Liver (tissue), 9 donors: ENCODE results near the gene MYBPC1. TPM values are rescaled to one million over a fixed set of nuclear protein-coding genes. Genes with fewer than 3 reads are reported as not detected.

Experiments
- DNase-seq: peaks from one replicate; pipeline ENCODE4 v3.0.0-alpha.2; 2017; ENCODE audit warnings: low spot score
- H3K27ac ChIP-seq, 2 donors: one replicate each; pipeline ENCODE4 v1.7.0; 2013; ENCODE audit warnings: inconsistent platforms in 2 of 2, low read length in 2 of 2, control low read depth in 1 of 2, low read depth in 1 of 2, mild to moderate bottlenecking in 1 of 2
- H3K27me3 ChIP-seq, 4 donors: one replicate each; pipeline versions ENCODE4 v1.6.1 to v1.7.0; 2013; ENCODE audit warnings: low read length in 3 of 4, inconsistent platforms in 1 of 4, mild to moderate bottlenecking in 1 of 4, moderate library complexity in 1 of 4; ENCODE audit not compliant: control insufficient read depth in 4 of 4, insufficient read depth in 4 of 4
- H3K36me3 ChIP-seq, 4 donors: one replicate each; pipeline versions ENCODE4 v1.6.1 to v1.7.0; 2013; ENCODE audit warnings: low read length in 3 of 4, mild to moderate bottlenecking in 3 of 4, low read depth in 1 of 4, moderate library complexity in 1 of 4; ENCODE audit not compliant: control insufficient read depth in 4 of 4, insufficient read depth in 3 of 4
- H3K4me1 ChIP-seq, 4 donors: one replicate each; pipeline versions ENCODE4 v1.6.1 to v1.7.0; 2013; ENCODE audit warnings: low read length in 3 of 4, mild to moderate bottlenecking in 3 of 4, moderate library complexity in 1 of 4; ENCODE audit not compliant: control insufficient read depth in 4 of 4, insufficient read depth in 4 of 4
- H3K4me3 ChIP-seq, 3 donors: one replicate each; pipeline versions ENCODE4 v1.6.1 to v1.7.0; 2013; ENCODE audit warnings: low read length in 3 of 3, control low read depth in 1 of 3, low read depth in 1 of 3, mild to moderate bottlenecking in 1 of 3
- H3K9ac ChIP-seq, 2 donors: one replicate each; pipeline ENCODE4 v1.7.0; 2013; ENCODE audit warnings: low read length in 2 of 2, mild to moderate bottlenecking in 2 of 2, moderate library complexity in 2 of 2, control low read depth in 1 of 2, low read depth in 1 of 2
- H3K9me3 ChIP-seq, 4 donors: one replicate each; pipeline versions ENCODE4 v1.6.1 to v1.7.0; 2013; ENCODE audit warnings: low read length in 3 of 4; ENCODE audit not compliant: control insufficient read depth in 4 of 4
- CTCF ChIP-seq: fragments of 150-350 bp; IDR thresholded peaks from 2 replicates; pipeline ENCODE4 v1.5.1; 2017; ENCODE audit warnings: improper control_type of control experiment, low read depth, low read length; ENCODE audit not compliant: missing input control
- EGR1 ChIP-seq, 2 donors: IDR thresholded peaks; 2 replicates each; pipeline ENCODE4 v1.6.1; 2016 to 2018; ENCODE audit warnings: antibody characterized with exemption in 2 of 2, low read depth in 2 of 2
- FOXA1 ChIP-seq: IDR thresholded peaks from 2 replicates; pipeline ENCODE4 v1.6.1; 2016; ENCODE audit warnings: antibody characterized with exemption
- FOXA2 ChIP-seq: IDR thresholded peaks from 2 replicates; pipeline ENCODE4 v1.6.1; 2016; ENCODE audit warnings: antibody characterized with exemption
- GABPA ChIP-seq, 2 donors: IDR thresholded peaks in 1 of 2; conservative IDR thresholded peaks in 1 of 2; 2 replicates each; pipeline ENCODE4 v1.6.1; 2016; ENCODE audit warnings: antibody characterized with exemption in 2 of 2, mild to moderate bottlenecking in 1 of 2, moderate library complexity in 1 of 2
- HNF4A ChIP-seq, 2 donors: conservative IDR thresholded peaks; 2 replicates each; pipeline ENCODE4 v1.6.1; 2016; ENCODE audit warnings: antibody characterized with exemption in 2 of 2, mild to moderate bottlenecking in 2 of 2
- HNF4G ChIP-seq: IDR thresholded peaks from 2 replicates; pipeline ENCODE4 v1.6.1; 2016; ENCODE audit warnings: antibody characterized with exemption
- MAX ChIP-seq: IDR thresholded peaks from 2 replicates; pipeline ENCODE4 v1.6.1; 2016; ENCODE audit warnings: antibody characterized with exemption
- NR2F2 ChIP-seq: IDR thresholded peaks from 2 replicates; pipeline ENCODE4 v1.6.1; 2016; ENCODE audit warnings: antibody characterized with exemption
- RAD21 ChIP-seq, 2 donors: IDR thresholded peaks; 2 replicates each; pipeline ENCODE4 v1.6.1; 2016; ENCODE audit warnings: antibody characterized with exemption in 2 of 2, mild to moderate bottlenecking in 2 of 2
- REST ChIP-seq: IDR thresholded peaks from 2 replicates; pipeline ENCODE4 v1.6.1; 2016; ENCODE audit warnings: antibody characterized with exemption, mild to moderate bottlenecking
- SP1 ChIP-seq: IDR thresholded peaks from 2 replicates; pipeline ENCODE4 v1.6.1; 2018; ENCODE audit warnings: antibody characterized with exemption, mild to moderate bottlenecking
- TAF1 ChIP-seq: conservative IDR thresholded peaks from 2 replicates; pipeline ENCODE4 v1.6.1; 2016; ENCODE audit warnings: antibody characterized with exemption, mild to moderate bottlenecking
- YY1 ChIP-seq: IDR thresholded peaks from 2 replicates; pipeline ENCODE4 v1.6.1; 2016; ENCODE audit warnings: antibody characterized with exemption, mild to moderate bottlenecking
- ZBTB33 ChIP-seq: IDR thresholded peaks from 2 replicates; pipeline ENCODE4 v1.6.1; 2016; ENCODE audit warnings: antibody characterized with exemption
- WGBS: extraction: QIAGEN DNeasy Blood & Tissue Kit; methylation state at CpG from one replicate; pipeline ENCODE4 v1.1.7; 2013; 5-methylcytosine and 5-hydroxymethylcytosine counted together
- polyA plus RNA-seq, 2 donors: library from polyadenylated mRNA; stranded (reverse) in 1 of 2; unstranded in 1 of 2; fragments of 200-250 nt in 1 of 2; fragments of >200 nt in 1 of 2; fragmentation: Nextera tagmentation in 1 of 2; extraction: Ambion mirVana in 1 of 2; gene quantifications; one replicate each; pipeline versions ENCODE4 v1.2.1 to v1.2.3, GENCODE V29; 2013 to 2015
- total RNA-seq, 2 donors: library from RNA; depleted of rRNA; stranded (reverse); fragments of >200 nt; gene quantifications; one replicate each; pipeline ENCODE4 v1.2.3, GENCODE V29; 2014
- donor health status: healthy.
- donor health status: healthy.
- donor health status: healthy.
- donor health status: healthy.
- donor health status: healthy.

The MYBPC1 gene
- total and polyA plus RNA-seq, 4 donors = under 0.01 TPM; not detected in 3

GRCh38 chr12:101620762-101621133 is 26.0 kb downstream of the MYBPC1 start:
- Histone ChIP-seq H3K36me3 (no peaks in the 10 kb centered on the region), H3K4me1 (peaks cover 6 to 23% (median 14%) of the 10 kb centered on the region in 4 donors), H3K9ac (no peak overlapping the region), H3K27me3 (no peaks in the 10 kb centered on the region), H3K27ac (no peak overlapping the region), H3K4me3 (no peak overlapping the region), H3K9me3 (no peaks in the 10 kb centered on the region)
- TF ChIP-seq MAX = no peak
- no peak for TF ChIP-seq NR2F2
- TF ChIP-seq SP1 = no peak
- TF ChIP-seq TAF1 = no peak
- no peak for DNase-seq
- WGBS = 72% methylated on average over 2 of the region's 2 CpGs

- Histone ChIP-seq H3K4me1 (no peaks in the 10 kb centered on the region), H3K9ac (no peak overlapping the region), H3K9me3 (no peaks in the 10 kb centered on the region), H3K27ac (no peak overlapping the region), H3K27me3 (no peaks in the 10 kb centered on the region), H3K36me3 (no peaks in the 10 kb centered on the region), H3K4me3 (no peak overlapping the region)
- TF ChIP-seq FOXA1 (no peak), FOXA2 (no peak), GABPA (IDR thresholded peaks at IDR 0.05 in 1 of 2, conservative IDR thresholded peaks at IDR 0.05 in 1 of 2) (no peak), EGR1 (IDR thresholded peaks at IDR 0.05; ENCODE audit: low read depth in 2 of 2) (no peak), RAD21 (IDR thresholded peaks at IDR 0.05) (no peak), TAF1 (no peak), HNF4G (no peak), NR2F2 (no peak), MAX (no peak), REST (no peak), YY1 (no peak), HNF4A (conservative IDR thresholded peaks at IDR 0.05) (no peak), ZBTB33 (no peak), CTCF (no peak)
- 79% methylated on average over 3 of the region's 3 CpGs for WGBS
- no peak for DNase-seq
These were observed 33.9 kb downstream of the MYBPC1 start for GRCh38 chr12:101628676-101629075.
